K562 (cell line): ENCODE results near the gene PPM1H. TPM values are rescaled to one million over a fixed set of nuclear protein-coding genes. Genes with fewer than 3 reads are reported as not detected.

Experiments
- ATAC-seq: fragments of 200-7000 bp; cut with Tn5 transposase; 3 replicates; pipeline ENCODE4 v1.9.1; 2020; ENCODE audit warnings: moderate library complexity
- BruUV-seq: library from RNA; stranded (reverse); fragments of 400-500 nt; replicated peaks from 2 replicates; lab custom pipeline; 2021; lab: Mats Ljungman, UMichigan
- CTCF ChIA-PET: fragments of 300-600 bp; formaldehyde crosslinking; extraction: SDS; loops from one replicate; lab custom pipeline; 2021; ENCODE audit warnings: low intra/inter-chr PET ratio; lab: Yijun Ruan, JAX
- POLR2A ChIA-PET: fragments of 300-600, 350-650 bp; sonication (Branson Sonifier 250); formaldehyde crosslinking; extraction: SDS; loops from one replicate; lab custom pipeline; 2021; ENCODE audit warnings: antibody characterized with exemption, inconsistent platforms; lab: Yijun Ruan, JAX
- DNase-seq, 4 experiments: peaks; one replicate each; pipeline versions ENCODE4 v3.0.0 to v3.0.0-alpha.2; 2011 to 2018; ENCODE audit warnings: low spot score in 3 of 4, mixed read lengths in 3 of 4; ENCODE audit errors: extremely low read depth in 1 of 4
- FAIRE-seq: peaks from 2 replicates; lab custom pipeline; 2011; peaks lifted over from hg19 to GRCh38; lab: Jason Lieb, UNC
- H2AFZ ChIP-seq: 2 replicates; pipeline ENCODE4 v1.6.0; 2011; ENCODE audit warnings: low read depth, low read length, control low read depth, inconsistent platforms
- H3K27ac ChIP-seq: fragments of 200-600 bp; 3 replicates; pipeline ENCODE4 v1.8.0; 2011; ENCODE audit warnings: low read depth, mild to moderate bottlenecking, control low read depth, inconsistent platforms, low read length, moderate library complexity, mixed read lengths; ENCODE audit errors: extremely low read depth
- H3K27me3 ChIP-seq, 2 experiments: fragments of 300-600 bp in 1 of 2; 2 replicates in 1 of 2; 3 replicates in 1 of 2; pipeline versions ENCODE4 v1.6.0 to v1.8.0; 2011; ENCODE audit warnings: inconsistent platforms in 2 of 2, low read length in 2 of 2, mild to moderate bottlenecking in 1 of 2, mixed read lengths in 1 of 2, moderate library complexity in 1 of 2; ENCODE audit not compliant: control insufficient read depth in 2 of 2, insufficient read depth in 2 of 2
- H3K36me3 ChIP-seq: fragments of 300-600 bp; 3 replicates; pipeline ENCODE4 v1.8.0; 2011; ENCODE audit warnings: mild to moderate bottlenecking, low read length, inconsistent platforms; ENCODE audit not compliant: control insufficient read depth, insufficient read depth
- H3K4me1 ChIP-seq, 2 experiments: fragments of 200-600 bp in 1 of 2; replicated peaks in 1 of 2; 2 replicates in 1 of 2; 3 replicates in 1 of 2; pipeline versions ENCODE4 v1.5.1 to v1.8.0; 2011; ENCODE audit warnings: inconsistent platforms in 2 of 2, low read length in 2 of 2, mild to moderate bottlenecking in 1 of 2, mixed read lengths in 1 of 2, moderate library complexity in 1 of 2; ENCODE audit not compliant: control insufficient read depth in 2 of 2, insufficient read depth in 2 of 2
- H3K4me2 ChIP-seq: 2 replicates; pipeline ENCODE4 v1.6.1; 2011; ENCODE audit warnings: low read length, control low read depth, inconsistent platforms, mixed read lengths; ENCODE audit not compliant: insufficient read depth
- H3K4me3 ChIP-seq: fragments of 200-600 bp; sonication (generic), shearing (Covaris generic); 2 replicates; pipeline ENCODE4 v1.5.1; 2016; ENCODE audit warnings: control low read depth, inconsistent platforms
- H3K79me2 ChIP-seq: fragments of 200-600 bp; 3 replicates; pipeline ENCODE4 v1.8.0; 2011; ENCODE audit warnings: low read length, inconsistent platforms; ENCODE audit not compliant: control insufficient read depth, insufficient read depth
- H3K9ac ChIP-seq, 2 experiments: 2 replicates each; pipeline versions ENCODE4 v1.6.0 to v1.6.1; 2011; ENCODE audit warnings: low read depth in 2 of 2, low read length in 2 of 2, control low read depth in 1 of 2, inconsistent platforms in 1 of 2, mild to moderate bottlenecking in 1 of 2, mixed read lengths in 1 of 2; ENCODE audit not compliant: insufficient read depth in 1 of 2
- H3K9me1 ChIP-seq: one replicate; pipeline ENCODE4 v1.6.0; 2011; ENCODE audit warnings: inconsistent platforms, mild to moderate bottlenecking, low read length, moderate library complexity; ENCODE audit not compliant: control insufficient read depth, insufficient read depth
- H3K9me3 ChIP-seq: replicated peaks from 2 replicates; pipeline ENCODE4 v1.5.1; 2011; ENCODE audit warnings: low read depth, low read length, inconsistent platforms; ENCODE audit not compliant: control insufficient read depth, insufficient read depth
- H4K20me1 ChIP-seq: replicated peaks from 2 replicates; pipeline ENCODE4 v1.6.1; 2011; ENCODE audit warnings: low read length, inconsistent platforms, mixed read lengths; ENCODE audit not compliant: control insufficient read depth, insufficient read depth
- CGGBP1 ChIP-seq: fragments of 250-450 bp; sonication (Bioruptor Pico); IDR thresholded peaks from 2 replicates; pipeline ENCODE4 v1.9.0; 2021; ENCODE audit warnings: mild to moderate bottlenecking
- EWSR1 ChIP-seq: fragments of 450-650 bp; IDR thresholded peaks from 2 replicates; pipeline ENCODE4 v1.6.1; 2018; ENCODE audit warnings: borderline replicate concordance, mild to moderate bottlenecking, low read depth, moderate library complexity; ENCODE audit not compliant: partially characterized antibody
- GTF2E2 ChIP-seq: fragments of 200-800 bp; sonication (Bioruptor generic); IDR thresholded peaks from 2 replicates; pipeline ENCODE4 v1.6.1; 2016; ENCODE audit warnings: missing genetic modification characterization, missing compliant biosample characterization
- LEF1 ChIP-seq: fragments of 450-650 bp; IDR thresholded peaks from 2 replicates; pipeline ENCODE4 v1.6.1; 2016; ENCODE audit warnings: mild to moderate bottlenecking
- MAFG ChIP-seq: fragments of 450-650 bp; conservative IDR thresholded peaks from 2 replicates; pipeline ENCODE4 v1.6.1; 2016; ENCODE audit warnings: missing genetic modification characterization, missing compliant biosample characterization
- MED1 ChIP-seq: sonication (generic); formaldehyde crosslinking; IDR thresholded peaks from 2 replicates; pipeline ENCODE4 v1.8.1; 2023; ENCODE audit warnings: missing genetic modification reagents, borderline replicate concordance
- NFYB ChIP-seq: IDR thresholded peaks from 2 replicates; pipeline ENCODE4 v1.6.1; 2011; ENCODE audit warnings: mild to moderate bottlenecking, moderate library complexity; ENCODE audit not compliant: insufficient read length; ENCODE audit errors: extremely low read depth
- PCBP2 ChIP-seq: fragments of 200-400 bp; formaldehyde crosslinking; IDR thresholded peaks from 2 replicates; pipeline ENCODE4 v1.6.1; 2018; ENCODE audit warnings: low read length, low read depth, mild to moderate bottlenecking, moderate library complexity; ENCODE audit not compliant: poor library complexity, severe bottlenecking
- PRPF4 ChIP-seq: fragments of 200-400 bp; formaldehyde crosslinking; IDR thresholded peaks from one replicate; pipeline ENCODE4 v1.6.1; 2017; ENCODE audit warnings: low read length, low read depth, mild to moderate bottlenecking; ENCODE audit not compliant: insufficient read depth, poor library complexity, severe bottlenecking
- RBM15 ChIP-seq: fragments of 200-400 bp; formaldehyde crosslinking; IDR thresholded peaks from 2 replicates; pipeline ENCODE4 v1.6.1; 2018; ENCODE audit warnings: mild to moderate bottlenecking, low read length, moderate library complexity; ENCODE audit not compliant: insufficient read depth
- SIRT6 ChIP-seq: IDR thresholded peaks from one replicate; pipeline ENCODE4 v1.6.1; 2012; ENCODE audit warnings: low read depth, mild to moderate bottlenecking, control low read depth, inconsistent platforms, low read length, moderate library complexity
- TOE1 ChIP-seq, 2 experiments: fragments of 450-650 bp in 1 of 2; sonication (generic) in 1 of 2; formaldehyde crosslinking in 1 of 2; IDR thresholded peaks; 2 replicates each; pipeline versions ENCODE4 v1.7.1 to v1.8.0; 2016 to 2022; ENCODE audit warnings: borderline replicate concordance in 2 of 2, mild to moderate bottlenecking in 2 of 2, antibody characterized with exemption in 1 of 2, inconsistent platforms in 1 of 2, low read depth in 1 of 2, missing genetic modification reagents in 1 of 2, moderate library complexity in 1 of 2
- ZNF174 ChIP-seq: fragments of 250-450 bp; sonication (Bioruptor Pico); IDR thresholded peaks from 2 replicates; pipeline ENCODE4 v1.4.0; 2020; ENCODE audit warnings: mild to moderate bottlenecking
- ZNF224 ChIP-seq: sonication (generic); formaldehyde crosslinking; IDR thresholded peaks from 2 replicates; pipeline ENCODE4 v1.8.0; 2022; ENCODE audit warnings: mild to moderate bottlenecking, missing genetic modification reagents
- ZNF778 ChIP-seq: fragments of 450-650 bp; formaldehyde crosslinking; IDR thresholded peaks from 2 replicates; pipeline ENCODE4 v1.4.0; 2020; ENCODE audit warnings: mild to moderate bottlenecking, moderate library complexity
- WGBS: fragments of 100-300 bp; shearing (Covaris generic); methylation state at CpG from one replicate; pipeline ENCODE4 v1.1.6; 2016; ENCODE audit warnings: low coverage, mixed read lengths; ENCODE audit not compliant: insufficient coverage; ENCODE audit errors: missing lambda C conversion rate; 5-methylcytosine and 5-hydroxymethylcytosine counted together
- in situ Hi-C: fragments of 300-500 bp; cut with MboI; formaldehyde crosslinking; loops from 4 replicates; pipeline ENCODE4 v1.15.0; 2018; ENCODE audit warnings: inconsistent platforms, mixed read lengths
- intact Hi-C: fragments of 100-400 bp; cut with micrococcal nuclease; formaldehyde crosslinking; loops from 2 replicates; pipeline ENCODE4 v1.14.2; 2022
- polyA plus RNA-seq, 8 experiments: library from polyadenylated mRNA; depleted of rRNA in 4 of 8; stranded (reverse) in 5 of 8; unstranded in 3 of 8; fragments of >200 nt; fragmentation: Nextera tagmentation in 2 of 8; fragmentation: Illumina TruSeq in 1 of 8; extraction: Ambion mirVana in 2 of 8; extraction: Trizol in 1 of 8; gene quantifications; 2 replicates each; pipeline versions ENCODE4 v1.2.1 to v1.2.3, GENCODE V29; 2011 to 2014; ENCODE audit warnings: inconsistent platforms in 1 of 8, missing spikeins in 1 of 8
- total RNA-seq, 7 experiments: library from RNA; depleted of rRNA in 6 of 7; stranded (reverse); fragments of >200 nt in 6 of 7; fragmentation: Illumina TruSeq in 2 of 7; extraction: Trizol in 2 of 7; gene quantifications; 2 replicates each; pipeline versions ENCODE4 v1.2.1 to v1.2.3, GENCODE V29; 2011 to 2021; ENCODE audit warnings: low replicate concordance in 1 of 7

Gene PPM1H
- total and polyA plus RNA-seq, 9 of the 15 experiments (the other 6 are each of a cell fraction or from before 2014, with no cell fraction given) = 5.3 to 29.3 (median 11.3) TPM

- intact Hi-C loops = no loop called here
- Histone ChIP-seq H3K9me1 (no peaks in the 10 kb centered on the region), H3K4me1 (no peaks in the 10 kb centered on the region), H4K20me1 (no peaks in the 10 kb centered on the region), H3K79me2 (no peaks in the 10 kb centered on the region), H3K9me3 (no peaks in the 10 kb centered on the region), H3K27ac (no peak overlapping the region), H3K27me3 (no peaks in the 10 kb centered on the region), H3K4me3 (no peak overlapping the region), H3K36me3 (no peaks in the 10 kb centered on the region), H3K4me2 (no peak overlapping the region), H2AFZ (no peak overlapping the region), H3K9ac (no peak overlapping the region)
- FAIRE-seq = no peak
- WGBS = 60% methylated on average over 1 of the region's 1 CpG
- in situ Hi-C loops = no loop called here
- no TSS peak for BruUV-seq
- POLR2A ChIA-PET = interaction anchor here (0.7 kb wide), 1 partner anchor 9 kb away, joined by 4 read pairs; no protein-coding TSS in a partner anchor
- no peak for ATAC-seq
- no peak for DNase-seq
- CTCF ChIA-PET = no interaction called here
- TF ChIP-seq PCBP2 (no peak), EWSR1 (no peak), ZNF778 (CRISPR knock-in tag) (no peak), RBM15 (no peak), MED1 (CRISPR knock-in tag) (no peak)
- TF ChIP-seq, all 486 proteins: peak for 0
Measured at GRCh38 chr12:62749586-62749985, 185.4 kb downstream of the PPM1H start.

- no peak overlapping the region for H3K4me3 ChIP-seq
- TF ChIP-seq ZNF224 (no peak), PRPF4 (no peak), GTF2E2 (tag) (no peak), MAFG (tag) (no peak), TOE1 (IDR thresholded peaks at IDR 0.05; ENCODE audit: borderline replicate concordance) (no peak), TOE1 (CRISPR knock-in tag; IDR thresholded peaks at IDR 0.05; ENCODE audit: borderline replicate concordance, low read depth) (no peak), SIRT6 (no peak), LEF1 (no peak), CGGBP1 (CRISPR knock-in tag) (no peak), NFYB (no peak), ZNF174 (no peak)
- H3K27ac ChIP-seq = no peak overlapping the region
- H3K27me3 ChIP-seq = no peaks in the 10 kb centered on the region
- H3K4me2 ChIP-seq = no peak overlapping the region
- H3K4me1 ChIP-seq = no peaks in the 10 kb centered on the region
- no peaks in the 10 kb centered on the region for H4K20me1 ChIP-seq
- POLR2A ChIA-PET = interaction anchor here (0.7 kb wide), 1 partner anchor 8 kb away, joined by 4 read pairs; no protein-coding TSS in a partner anchor
- no peaks in the 10 kb centered on the region for H3K79me2 ChIP-seq
- 63% methylated on average over 4 of the region's 4 CpGs for WGBS
- no peaks in the 10 kb centered on the region for H3K36me3 ChIP-seq
- FAIRE-seq (no peak), DNase-seq (no peak), ATAC-seq (no peak)
- no peak overlapping the region for H2AFZ ChIP-seq
- no peaks in the 10 kb centered on the region for H3K9me1 ChIP-seq
- no peak overlapping the region for H3K9ac ChIP-seq
- intact Hi-C loops = no loop called here
- H3K9me3 ChIP-seq = no peaks in the 10 kb centered on the region
- no TSS peak for BruUV-seq
- CTCF ChIA-PET = no interaction called here
- in situ Hi-C loops = no loop called here
Measured at GRCh38 chr12:62748941-62749468, 185.9 kb downstream of the PPM1H start.
